ENCODE data around the gene NMU. TPM values are rescaled to one million over a fixed set of nuclear protein-coding genes. Genes with fewer than 3 reads are reported as not detected.

Gene NMU
- total RNA-seq, 1 donor from 2014 or later = not detected

DNA sequence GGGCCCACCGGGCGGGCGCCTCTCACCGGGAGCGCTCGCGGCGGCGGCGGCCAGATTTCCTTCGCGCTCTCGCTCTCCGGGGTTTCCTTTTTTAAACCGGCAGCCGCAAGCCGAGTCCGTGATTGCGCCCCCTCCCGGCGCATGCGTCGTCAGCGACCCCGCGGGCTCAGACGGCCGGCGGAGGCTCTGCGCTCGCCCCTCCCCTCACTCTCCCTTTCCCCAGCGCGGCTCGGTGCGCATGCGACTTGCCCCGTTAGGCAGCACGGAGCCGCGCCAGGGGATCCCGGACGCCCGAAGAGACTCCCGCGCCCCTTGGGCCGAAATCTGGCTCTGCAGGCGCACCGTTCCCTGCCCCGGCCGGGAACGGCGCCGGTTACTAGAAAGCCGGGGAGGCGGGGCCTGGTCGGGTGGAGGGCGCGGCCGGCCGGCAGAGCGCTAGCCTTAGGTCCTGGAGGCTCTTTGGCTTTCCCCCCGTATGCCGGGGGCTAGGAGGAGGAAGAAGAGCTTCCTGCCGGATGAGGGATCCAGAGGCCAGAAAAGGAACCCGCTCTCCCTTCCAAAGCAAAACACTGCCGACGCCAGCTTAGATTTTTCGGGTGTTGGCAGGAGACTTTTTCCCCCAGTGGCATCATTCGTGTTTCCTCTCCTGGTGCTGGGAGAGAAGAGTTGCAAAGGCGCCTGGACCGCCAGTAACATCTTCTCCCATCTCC, 89.2 kb downstream of the NMU start, which contains the start of gene CLOCK:
Gene CLOCK, minus strand, starts transcription at position 154 of the 710 bp plus-strand sequence. CDS start 64,124 bp downstream, outside the sequence.
- ChIA-PET POLR2A (interaction anchor here (0.6 to 2.5 kb wide), 11 partner anchors 11 to 1742 kb away, joined by 3 to 35 read pairs (median 7); partner anchors contain the start of genes AASDH, CEP135, NOA1 and TMEM165), CTCF (interaction anchor here (0.9 to 1.6 kb wide), 2 partner anchors 20 to 201 kb away, joined by 4 to 5 read pairs; partner anchors contain the start of gene SRD5A3)
- peak within 1 kb of the TSS; percentile 90 for H3K27ac Mint-ChIP-seq
- intact Hi-C loops (cut with micrococcal nuclease) = loop anchor here (1.0 to 10.0 kb wide), 13 partner anchors 15 to 1430 kb away; partner anchors contain the start of genes AASDH, CEP135, EXOC1 and NMU
- DNase-seq = peak; percentile 88
- no peaks in the 10 kb centered on the region for H3K9me3 Mint-ChIP-seq
- peak; percentile 76 for ATAC-seq (ENCODE audit: low read depth)
- TF ChIP-seq, protein P1, sequence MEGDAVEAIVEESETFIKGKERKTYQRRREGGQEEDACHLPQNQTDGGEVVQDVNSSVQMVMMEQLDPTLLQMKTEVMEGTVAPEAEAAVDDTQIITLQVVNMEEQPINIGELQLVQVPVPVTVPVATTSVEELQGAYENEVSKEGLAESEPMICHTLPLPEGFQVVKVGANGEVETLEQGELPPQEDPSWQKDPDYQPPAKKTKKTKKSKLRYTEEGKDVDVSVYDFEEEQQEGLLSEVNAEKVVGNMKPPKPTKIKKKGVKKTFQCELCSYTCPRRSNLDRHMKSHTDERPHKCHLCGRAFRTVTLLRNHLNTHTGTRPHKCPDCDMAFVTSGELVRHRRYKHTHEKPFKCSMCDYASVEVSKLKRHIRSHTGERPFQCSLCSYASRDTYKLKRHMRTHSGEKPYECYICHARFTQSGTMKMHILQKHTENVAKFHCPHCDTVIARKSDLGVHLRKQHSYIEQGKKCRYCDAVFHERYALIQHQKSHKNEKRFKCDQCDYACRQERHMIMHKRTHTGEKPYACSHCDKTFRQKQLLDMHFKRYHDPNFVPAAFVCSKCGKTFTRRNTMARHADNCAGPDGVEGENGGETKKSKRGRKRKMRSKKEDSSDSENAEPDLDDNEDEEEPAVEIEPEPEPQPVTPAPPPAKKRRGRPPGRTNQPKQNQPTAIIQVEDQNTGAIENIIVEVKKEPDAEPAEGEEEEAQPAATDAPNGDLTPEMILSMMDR (IDR thresholded peaks at IDR 0.05) = no peak
- H3K4me1 Mint-ChIP-seq = peaks cover 29% of the 10 kb centered on the region
- peaks cover 6% of the 10 kb centered on the region for H3K27me3 Mint-ChIP-seq
- H3K36me3 Mint-ChIP-seq (ENCODE audit: low read depth) = peaks cover 2% of the 10 kb centered on the region
- H3K4me3 Mint-ChIP-seq = peak within 1 kb of the TSS; percentile 92

DNA sequence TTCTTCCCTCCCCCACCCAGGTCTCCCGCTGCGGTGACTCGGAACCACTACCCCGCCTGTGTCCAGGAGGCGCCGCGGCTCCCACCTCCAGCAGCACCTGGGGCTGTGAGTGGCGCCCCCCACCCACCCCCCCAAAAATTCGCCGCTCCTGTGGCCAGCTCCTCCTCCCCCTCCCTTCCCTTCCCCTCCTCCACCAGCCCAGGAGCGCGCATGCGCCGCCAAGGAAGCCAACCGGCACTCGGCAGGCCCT, 89.7 kb downstream of the NMU start:
- H3K4me3 Mint-ChIP-seq = peak overlapping the region; percentile 92
- DNase-seq (no peak), ATAC-seq (ENCODE audit: low read depth) (peak; percentile 64)
- peaks cover 2% of the 10 kb centered on the region for H3K36me3 Mint-ChIP-seq (ENCODE audit: low read depth)
- TF ChIP-seq, protein P1 (IDR thresholded peaks at IDR 0.05) = no peak
- ChIA-PET POLR2A (interaction anchor here (0.6 to 2.5 kb wide), 16 partner anchors 11 to 1741 kb away, joined by 3 to 35 read pairs (median 6); partner anchors contain the start of genes AASDH, CEP135, EXOC1 and NOA1), CTCF (interaction anchor here (0.9 to 1.6 kb wide), 2 partner anchors 21 to 200 kb away, joined by 4 to 5 read pairs; partner anchors contain the start of gene SRD5A3)
- H3K9me3 Mint-ChIP-seq = no peaks in the 10 kb centered on the region
- peaks cover 2% of the 10 kb centered on the region for H3K27me3 Mint-ChIP-seq
- intact Hi-C loops (cut with micrococcal nuclease) = loop anchor here (1.0 to 10.0 kb wide), 12 partner anchors 88 to 1431 kb away; partner anchors contain the start of genes AASDH, CEP135, EXOC1 and NMU
- peaks cover 29% of the 10 kb centered on the region for H3K4me1 Mint-ChIP-seq
- peak overlapping the region; percentile 53 for H3K27ac Mint-ChIP-seq

DNA sequence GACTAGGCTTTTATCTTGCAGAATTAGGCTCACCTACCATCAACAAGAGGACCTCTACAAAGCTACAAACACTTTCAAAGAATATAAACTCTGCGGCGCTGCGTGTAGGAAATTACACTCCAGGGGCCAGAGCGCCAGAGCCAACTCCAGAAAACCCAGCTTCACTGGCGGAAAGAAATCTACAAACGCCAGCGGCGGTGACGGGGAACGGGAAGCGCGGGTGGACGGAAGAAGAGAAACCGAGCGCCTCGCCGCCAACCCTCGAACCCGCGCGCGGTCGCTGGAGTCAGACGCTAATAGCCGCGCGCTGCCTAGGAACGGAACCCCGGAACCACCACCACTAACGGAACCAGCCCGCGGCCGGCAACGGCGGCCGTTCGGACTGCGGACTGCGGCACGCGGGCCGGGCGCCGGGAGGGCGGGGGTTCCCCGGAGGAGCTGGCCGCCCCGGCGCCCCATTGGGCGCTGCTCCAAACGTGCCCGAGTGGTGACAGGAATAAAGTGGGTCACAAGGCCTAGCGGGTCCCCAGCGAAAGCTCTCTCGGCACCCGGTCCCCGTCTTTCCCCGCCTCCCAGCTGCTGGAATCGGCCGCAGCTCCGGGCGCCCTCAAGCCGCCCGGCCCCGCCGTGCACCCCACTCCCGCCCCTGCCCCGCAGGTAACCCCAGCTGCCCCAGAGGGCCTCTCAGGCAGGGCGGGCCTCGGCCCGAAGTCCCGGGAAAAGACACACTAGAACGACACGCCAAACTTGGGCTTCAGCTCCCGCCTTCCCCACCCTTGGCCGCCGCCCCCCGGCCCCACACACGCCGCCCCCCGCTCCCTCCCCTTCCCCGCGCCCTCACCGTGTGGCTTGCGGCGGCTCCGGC, 90.2 kb downstream of the NMU start:
- CTCF ChIA-PET = interaction anchor here (0.5 to 1.6 kb wide), 7 partner anchors 9 to 200 kb away, joined by 3 to 5 read pairs (median 3); partner anchors contain the start of gene SRD5A3
- H3K27ac Mint-ChIP-seq = peak overlapping the region; percentile 88
- TF ChIP-seq, protein P1 (IDR thresholded peaks at IDR 0.05) = no peak
- intact Hi-C loops (cut with micrococcal nuclease) = loop anchor here (1.0 to 10.0 kb wide), 13 partner anchors 89 to 1431 kb away; partner anchors contain the start of genes AASDH, CEP135, EXOC1 and NMU
- H3K9me3 Mint-ChIP-seq = no peaks in the 10 kb centered on the region
- POLR2A ChIA-PET = interaction anchor here (0.6 to 2.5 kb wide), 19 partner anchors 9 to 1741 kb away, joined by 3 to 35 read pairs (median 5); partner anchors contain the start of genes AASDH, CEP135, EXOC1 and NOA1
- peaks cover 2% of the 10 kb centered on the region for H3K36me3 Mint-ChIP-seq (ENCODE audit: low read depth)
- H3K27me3 Mint-ChIP-seq = no peaks in the 10 kb centered on the region
- ATAC-seq (ENCODE audit: low read depth) = peak; percentile 47
- peaks cover 29% of the 10 kb centered on the region for H3K4me1 Mint-ChIP-seq
- peak; percentile 68 for DNase-seq
- peak overlapping the region; percentile 92 for H3K4me3 Mint-ChIP-seq

Other genes starting within 250 kb of the NMU start
- gene TMEM165, start 240.3 kb downstream of the NMU start, total RNA-seq = 80.3 and 90.2 TPM in 2 replicates
- 10.4 and 12.9 TPM in 2 replicates for gene CLOCK, start 89.4 kb downstream of the NMU start, total RNA-seq
- gene PDCL2, start 44.1 kb downstream of the NMU start, total RNA-seq = not detected in 2 replicates
- gene EXOC1L, start 183.5 kb upstream of the NMU start, total RNA-seq = not detected in 2 replicates
- gene EXOC1, start 217.3 kb upstream of the NMU start, total RNA-seq = 28.7 and 34.8 TPM in 2 replicates